Loucy (cell line): ENCODE data around the gene EIF2B4.

Experiments used
- H2AFZ ChIP-seq: fragments of 200-600 bp; sonication (generic); 2 replicates; pipeline ENCODE4 v1.6.0; 2016; ENCODE audit warnings: antibody characterized with exemption, mild to moderate bottlenecking, low read length, moderate library complexity
- H3F3A ChIP-seq: fragments of 200-600 bp; 2 replicates; pipeline ENCODE4 v1.6.0; 2016; ENCODE audit warnings: antibody characterized with exemption, low read depth, mild to moderate bottlenecking
- H3K27me3 ChIP-seq: fragments of 200-600 bp; sonication (generic); 2 replicates; pipeline ENCODE4 v1.6.1; 2014; ENCODE audit warnings: low read length, mild to moderate bottlenecking; ENCODE audit not compliant: insufficient read depth, poor library complexity, severe bottlenecking
- H3K36me3 ChIP-seq: fragments of 200-600 bp; sonication (generic); 2 replicates; pipeline ENCODE4 v1.6.1; 2016; ENCODE audit warnings: low read length; ENCODE audit not compliant: insufficient read depth
- H3K4me1 ChIP-seq: fragments of 200-600 bp; sonication (generic); 2 replicates; pipeline ENCODE4 v1.5.1; 2014; ENCODE audit warnings: low read length, mild to moderate bottlenecking; ENCODE audit not compliant: insufficient read depth, poor library complexity, severe bottlenecking
- H3K4me2 ChIP-seq: fragments of 200-600 bp; sonication (generic); 2 replicates; pipeline ENCODE4 v1.6.0; 2014; ENCODE audit warnings: antibody characterized with exemption, low read length, low read depth, mild to moderate bottlenecking; ENCODE audit not compliant: poor library complexity, severe bottlenecking
- H3K4me3 ChIP-seq: fragments of 200-600 bp; sonication (generic); 2 replicates; pipeline ENCODE4 v1.5.1; 2014; ENCODE audit warnings: low read length, mild to moderate bottlenecking, mixed read lengths; ENCODE audit not compliant: poor library complexity, severe bottlenecking
- H3K79me2 ChIP-seq: fragments of 200-600 bp; sonication (generic); 2 replicates; pipeline ENCODE4 v1.6.1; 2014; ENCODE audit warnings: low read length; ENCODE audit not compliant: insufficient read depth
- H3K9ac ChIP-seq: fragments of 200-600 bp; sonication (generic); 2 replicates; pipeline ENCODE4 v1.6.0; 2014; ENCODE audit warnings: mild to moderate bottlenecking, low read depth, low read length, moderate library complexity; ENCODE audit not compliant: poor library complexity, severe bottlenecking
- H3K9me2 ChIP-seq: fragments of 200-600 bp; sonication (generic); replicated peaks from 2 replicates; pipeline ENCODE4 v1.6.1; 2016; ENCODE audit warnings: low read depth, low read length, mixed read lengths
- H3K9me3 ChIP-seq: fragments of 200-600 bp; sonication (generic); 2 replicates; pipeline ENCODE4 v1.6.1; 2014; ENCODE audit warnings: mild to moderate bottlenecking, antibody characterized with exemption, low read length, low read depth; ENCODE audit not compliant: insufficient read depth
- H4K20me1 ChIP-seq: fragments of 200-600 bp; sonication (generic); 2 replicates; pipeline ENCODE4 v1.6.0; 2014; ENCODE audit warnings: antibody characterized with exemption, low read length, mild to moderate bottlenecking; ENCODE audit not compliant: insufficient read depth, poor library complexity, severe bottlenecking
- CTCF ChIP-seq: fragments of 200-600 bp; sonication (generic); conservative IDR thresholded peaks from 2 replicates; pipeline ENCODE4 v1.5.1; 2014; ENCODE audit warnings: mild to moderate bottlenecking, antibody characterized with exemption, low read length
- EZH2phosphoT487 ChIP-seq: fragments of 200-600 bp; IDR thresholded peaks from 2 replicates; pipeline ENCODE4 v1.6.1; 2018; ENCODE audit warnings: antibody characterized with exemption, mild to moderate bottlenecking, moderate library complexity, borderline replicate concordance

The EIF2B4 gene

GRCh38 chr2:27336173-27336572 lies 34.0 kb downstream of the EIF2B4 start:
- no peaks in the 10 kb centered on the region for H3F3A ChIP-seq
- TF ChIP-seq CTCF (no peak), EZH2phosphoT487 (no peak)
- H3K9ac ChIP-seq = no peak overlapping the region
- no peaks in the 10 kb centered on the region for H3K9me3 ChIP-seq
- no peaks in the 10 kb centered on the region for H3K27me3 ChIP-seq
- no peak overlapping the region for H2AFZ ChIP-seq
- H3K36me3 ChIP-seq = peaks cover 71% of the 10 kb centered on the region
- no peaks in the 10 kb centered on the region for H3K4me1 ChIP-seq
- H3K4me2 ChIP-seq = no peak overlapping the region
- no peaks in the 10 kb centered on the region for H4K20me1 ChIP-seq
- H3K4me3 ChIP-seq = no peak overlapping the region
- H3K9me2 ChIP-seq = no peaks in the 10 kb centered on the region
- H3K79me2 ChIP-seq = no peaks in the 10 kb centered on the region

- no peaks in the 10 kb centered on the region for H3K4me1 ChIP-seq
- TF ChIP-seq CTCF (no peak), EZH2phosphoT487 (no peak)
- no peaks in the 10 kb centered on the region for H3K9me3 ChIP-seq
- H2AFZ ChIP-seq = no peak overlapping the region
- no peaks in the 10 kb centered on the region for H3F3A ChIP-seq
- H3K79me2 ChIP-seq = no peaks in the 10 kb centered on the region
- no peaks in the 10 kb centered on the region for H3K9me2 ChIP-seq
- H3K4me2 ChIP-seq = no peak overlapping the region
- no peak overlapping the region for H3K4me3 ChIP-seq
- peaks cover 64% of the 10 kb centered on the region for H3K36me3 ChIP-seq
- H3K27me3 ChIP-seq = no peaks in the 10 kb centered on the region
- H3K9ac ChIP-seq = no peak overlapping the region
- H4K20me1 ChIP-seq = no peaks in the 10 kb centered on the region
Measured at GRCh38 chr2:27335311-27335710, 34.8 kb downstream of the EIF2B4 start.

GRCh38 chr2:27324720-27325119 lies 45.4 kb downstream of the EIF2B4 start:
- peaks cover 20% of the 10 kb centered on the region for H3K79me2 ChIP-seq
- no peaks in the 10 kb centered on the region for H3K27me3 ChIP-seq
- no peaks in the 10 kb centered on the region for H3K9me3 ChIP-seq
- no peak overlapping the region for H2AFZ ChIP-seq
- no peak overlapping the region for H3K9ac ChIP-seq
- no peak overlapping the region for H3K4me3 ChIP-seq
- peaks cover 37% of the 10 kb centered on the region; the same call in 1 of the 2 replicates for H3K36me3 ChIP-seq
- TF ChIP-seq CTCF (no peak), EZH2phosphoT487 (no peak)
- no peak overlapping the region for H3K4me2 ChIP-seq
- H3K9me2 ChIP-seq = no peaks in the 10 kb centered on the region
- H3F3A ChIP-seq = peaks cover 4% of the 10 kb centered on the region; the same call in 1 of the 2 replicates
- no peaks in the 10 kb centered on the region for H4K20me1 ChIP-seq
- peaks cover 15% of the 10 kb centered on the region for H3K4me1 ChIP-seq
